ENCODE measurements around the gene FTCDNL1. TPM values are rescaled to one million over a fixed set of nuclear protein-coding genes. Genes with fewer than 3 reads are reported as not detected.

The FTCDNL1 gene
- polyA plus RNA-seq, 4 donors = 0.54 to 5.6 (median 0.85) TPM

GRCh38 chr2:199833525-199833924 is 17.5 kb downstream of the FTCDNL1 start:
- Histone ChIP-seq H3K27me3 (ENCODE audit: control insufficient read depth in 3 of 3, insufficient read depth in 3 of 3, low read length in 3 of 3) (peaks cover 0 to 3% (median 0%) of the 10 kb centered on the region in 3 donors), H3K27ac (ENCODE audit: low read depth in 1 of 3, low read length in 2 of 3) (no peak overlapping the region), H3K9me3 (ENCODE audit: control insufficient read depth in 2 of 2, insufficient read depth in 1 of 2, low read depth in 1 of 2, low read length in 1 of 2) (peaks cover 0 to 2% of the 10 kb centered on the region in 2 donors), H3K4me3 (ENCODE audit: low read depth in 1 of 3, low read length in 3 of 3) (no peak overlapping the region), H3K4me1 (ENCODE audit: control insufficient read depth in 3 of 3, insufficient read depth in 2 of 3, low read depth in 1 of 3, low read length in 2 of 3) (no peaks in the 10 kb centered on the region), H3K36me3 (ENCODE audit: control insufficient read depth in 3 of 3, insufficient read depth in 2 of 3, low read depth in 1 of 3, low read length in 3 of 3) (peaks cover 0 to 2% (median 0%) of the 10 kb centered on the region in 3 donors)
- FAIRE-seq = no peak
- DNase-seq = no peak
- 38 to 52% (median 43%) methylated on average over 1 of the region's 1 CpG for WGBS, 3 donors

DNA sequence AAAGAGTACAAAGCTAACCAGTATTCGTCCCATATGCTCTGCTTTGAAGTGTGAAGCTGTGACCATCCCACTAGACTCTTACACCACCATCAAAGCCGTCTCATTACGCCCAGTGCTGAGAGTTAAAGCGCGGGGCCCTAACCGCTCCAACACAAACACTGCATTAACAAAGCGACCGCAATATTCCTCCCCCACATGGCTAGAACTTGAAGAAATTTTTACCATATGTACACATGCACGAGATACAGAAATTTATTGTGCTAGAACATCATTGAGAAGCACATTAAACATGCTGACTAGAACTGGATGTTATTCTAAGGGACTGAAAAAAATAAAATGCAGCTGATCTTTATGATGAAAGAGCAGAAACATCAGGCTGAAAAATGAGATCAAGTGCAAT is 20.5 kb downstream of the FTCDNL1 start:
- H3K4me1 ChIP-seq (ENCODE audit: control insufficient read depth in 3 of 3, insufficient read depth in 2 of 3, low read depth in 1 of 3, low read length in 2 of 3) = no peaks in the 10 kb centered on the region
- WGBS, 3 donors = 78 to 93% (median 86%) methylated on average over 9 of the region's 9 CpGs
- DNase-seq (no peak), FAIRE-seq (no peak)
- no peak overlapping the region for H3K27ac ChIP-seq (ENCODE audit: low read depth in 1 of 3, low read length in 2 of 3)
- no peak overlapping the region for H3K4me3 ChIP-seq (ENCODE audit: low read depth in 1 of 3, low read length in 3 of 3)
- H3K36me3 ChIP-seq (ENCODE audit: control insufficient read depth in 3 of 3, insufficient read depth in 2 of 3, low read depth in 1 of 3, low read length in 3 of 3) = no peaks in the 10 kb centered on the region
- H3K9me3 ChIP-seq (ENCODE audit: control insufficient read depth in 2 of 2, insufficient read depth in 1 of 2, low read depth in 1 of 2, low read length in 1 of 2) = peaks cover 0 to 2% of the 10 kb centered on the region in 2 donors
- peaks cover 0 to 3% (median 0%) of the 10 kb centered on the region in 3 donors for H3K27me3 ChIP-seq (ENCODE audit: control insufficient read depth in 3 of 3, insufficient read depth in 3 of 3, low read length in 3 of 3)

GRCh38 chr2:199829628-199830027 is 21.4 kb downstream of the FTCDNL1 start:
- no peak overlapping the region for H3K27ac ChIP-seq (ENCODE audit: low read depth in 1 of 3, low read length in 2 of 3)
- 75 to 87% (median 86%) methylated on average over 2 of the region's 2 CpGs for WGBS, 3 donors
- H3K27me3 ChIP-seq (ENCODE audit: control insufficient read depth in 3 of 3, insufficient read depth in 3 of 3, low read length in 3 of 3) = peaks cover 0 to 3% (median 0%) of the 10 kb centered on the region in 3 donors
- DNase-seq (no peak), FAIRE-seq (no peak)
- H3K4me3 ChIP-seq (ENCODE audit: low read depth in 1 of 3, low read length in 3 of 3) = no peak overlapping the region
- peaks cover 0 to 2% of the 10 kb centered on the region in 2 donors for H3K9me3 ChIP-seq (ENCODE audit: control insufficient read depth in 2 of 2, insufficient read depth in 1 of 2, low read depth in 1 of 2, low read length in 1 of 2)
- H3K4me1 ChIP-seq (ENCODE audit: control insufficient read depth in 3 of 3, insufficient read depth in 2 of 3, low read depth in 1 of 3, low read length in 2 of 3) = no peaks in the 10 kb centered on the region
- no peaks in the 10 kb centered on the region for H3K36me3 ChIP-seq (ENCODE audit: control insufficient read depth in 3 of 3, insufficient read depth in 2 of 3, low read depth in 1 of 3, low read length in 3 of 3)

- H3K4me3 ChIP-seq (ENCODE audit: low read depth in 1 of 3, low read length in 3 of 3) = no peak overlapping the region
- FAIRE-seq (no peak), DNase-seq (no peak)
- no peak overlapping the region for H3K27ac ChIP-seq (ENCODE audit: low read depth in 1 of 3, low read length in 2 of 3)
- no peaks in the 10 kb centered on the region for H3K36me3 ChIP-seq (ENCODE audit: control insufficient read depth in 3 of 3, insufficient read depth in 2 of 3, low read depth in 1 of 3, low read length in 3 of 3)
- peaks cover 0 to 1% (median 0%) of the 10 kb centered on the region in 3 donors for H3K4me1 ChIP-seq (ENCODE audit: control insufficient read depth in 3 of 3, insufficient read depth in 2 of 3, low read depth in 1 of 3, low read length in 2 of 3)
- no peaks in the 10 kb centered on the region for H3K9me3 ChIP-seq (ENCODE audit: control insufficient read depth in 2 of 2, insufficient read depth in 1 of 2, low read depth in 1 of 2, low read length in 1 of 2)
- peaks cover 0 to 1% (median 0%) of the 10 kb centered on the region in 3 donors for H3K27me3 ChIP-seq (ENCODE audit: control insufficient read depth in 3 of 3, insufficient read depth in 3 of 3, low read length in 3 of 3)
Measured at GRCh38 chr2:199819746-199820145, 31.2 kb downstream of the FTCDNL1 start.

DNA sequence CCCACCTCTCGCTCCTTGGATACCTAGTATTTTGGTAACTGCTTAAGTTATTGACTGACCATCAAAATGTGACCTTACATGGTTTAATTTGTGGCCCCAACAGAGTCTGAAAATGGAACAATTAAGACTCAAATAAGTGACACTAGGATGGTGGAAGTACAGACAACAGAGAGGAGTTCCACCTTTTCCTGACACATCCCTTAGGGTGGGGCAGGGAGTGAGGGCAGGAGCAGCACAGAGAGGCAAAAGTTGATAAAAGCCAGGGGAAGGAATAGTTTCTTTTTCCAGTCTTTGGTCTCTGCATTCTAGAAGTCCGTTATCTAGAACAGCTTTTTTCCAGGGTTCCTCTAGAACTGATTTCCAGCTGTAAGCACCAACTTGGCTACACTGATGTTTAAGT is 32.2 kb downstream of the FTCDNL1 start:
- no peak overlapping the region for H3K27ac ChIP-seq (ENCODE audit: low read depth in 1 of 3, low read length in 2 of 3)
- FAIRE-seq (no peak), DNase-seq (no peak)
- no peaks in the 10 kb centered on the region for H3K9me3 ChIP-seq (ENCODE audit: control insufficient read depth in 2 of 2, insufficient read depth in 1 of 2, low read depth in 1 of 2, low read length in 1 of 2)
- 75 to 85% (median 79%) methylated on average over 2 of the region's 2 CpGs for WGBS, 3 donors
- H3K4me1 ChIP-seq (ENCODE audit: control insufficient read depth in 3 of 3, insufficient read depth in 2 of 3, low read depth in 1 of 3, low read length in 2 of 3) = peaks cover 0 to 4% (median 0%) of the 10 kb centered on the region in 3 donors
- no peaks in the 10 kb centered on the region for H3K36me3 ChIP-seq (ENCODE audit: control insufficient read depth in 3 of 3, insufficient read depth in 2 of 3, low read depth in 1 of 3, low read length in 3 of 3)
- no peaks in the 10 kb centered on the region for H3K27me3 ChIP-seq (ENCODE audit: control insufficient read depth in 3 of 3, insufficient read depth in 3 of 3, low read length in 3 of 3)
- H3K4me3 ChIP-seq (ENCODE audit: low read depth in 1 of 3, low read length in 3 of 3) = no peak overlapping the region

GRCh38 chr2:199818026-199818425 is 33.0 kb downstream of the FTCDNL1 start:
- Histone ChIP-seq H3K4me3 (ENCODE audit: low read depth in 1 of 3, low read length in 3 of 3) (no peak overlapping the region), H3K36me3 (ENCODE audit: control insufficient read depth in 3 of 3, insufficient read depth in 2 of 3, low read depth in 1 of 3, low read length in 3 of 3) (no peaks in the 10 kb centered on the region), H3K4me1 (ENCODE audit: control insufficient read depth in 3 of 3, insufficient read depth in 2 of 3, low read depth in 1 of 3, low read length in 2 of 3) (peaks cover 0 to 4% (median 0%) of the 10 kb centered on the region in 3 donors), H3K9me3 (ENCODE audit: control insufficient read depth in 2 of 2, insufficient read depth in 1 of 2, low read depth in 1 of 2, low read length in 1 of 2) (no peaks in the 10 kb centered on the region), H3K27ac (ENCODE audit: low read depth in 1 of 3, low read length in 2 of 3) (no peak overlapping the region), H3K27me3 (ENCODE audit: control insufficient read depth in 3 of 3, insufficient read depth in 3 of 3, low read length in 3 of 3) (no peaks in the 10 kb centered on the region)
- WGBS, 3 donors = 14 to 44% (median 33%) methylated on average over 2 of the region's 2 CpGs
- FAIRE-seq = no peak
- DNase-seq = no peak

GRCh38 chr2:199814817-199815211 is 36.2 kb downstream of the FTCDNL1 start:
- Histone ChIP-seq H3K36me3 (ENCODE audit: control insufficient read depth in 3 of 3, insufficient read depth in 2 of 3, low read depth in 1 of 3, low read length in 3 of 3) (no peaks in the 10 kb centered on the region), H3K27ac (ENCODE audit: low read depth in 1 of 3, low read length in 2 of 3) (no peak overlapping the region), H3K4me1 (ENCODE audit: control insufficient read depth in 3 of 3, insufficient read depth in 2 of 3, low read depth in 1 of 3, low read length in 2 of 3) (peaks cover 0 to 4% (median 0%) of the 10 kb centered on the region in 3 donors), H3K4me3 (ENCODE audit: low read depth in 1 of 3, low read length in 3 of 3) (no peak overlapping the region), H3K9me3 (ENCODE audit: control insufficient read depth in 2 of 2, insufficient read depth in 1 of 2, low read depth in 1 of 2, low read length in 1 of 2) (no peaks in the 10 kb centered on the region), H3K27me3 (ENCODE audit: control insufficient read depth in 3 of 3, insufficient read depth in 3 of 3, low read length in 3 of 3) (no peaks in the 10 kb centered on the region)
- DNase-seq (no peak), FAIRE-seq (no peak)

- Histone ChIP-seq H3K4me1 (ENCODE audit: control insufficient read depth in 3 of 3, insufficient read depth in 2 of 3, low read depth in 1 of 3, low read length in 2 of 3) (peaks cover 0 to 4% (median 0%) of the 10 kb centered on the region in 3 donors), H3K4me3 (ENCODE audit: low read depth in 1 of 3, low read length in 3 of 3) (no peak overlapping the region), H3K27me3 (ENCODE audit: control insufficient read depth in 3 of 3, insufficient read depth in 3 of 3, low read length in 3 of 3) (no peaks in the 10 kb centered on the region), H3K27ac (ENCODE audit: low read depth in 1 of 3, low read length in 2 of 3) (peak overlapping the region in 1 of 3 donors; percentile 59), H3K9me3 (ENCODE audit: control insufficient read depth in 2 of 2, insufficient read depth in 1 of 2, low read depth in 1 of 2, low read length in 1 of 2) (no peaks in the 10 kb centered on the region), H3K36me3 (ENCODE audit: control insufficient read depth in 3 of 3, insufficient read depth in 2 of 3, low read depth in 1 of 3, low read length in 3 of 3) (no peaks in the 10 kb centered on the region)
- no peak for FAIRE-seq
- 22 to 35% (median 26%) methylated on average over 6 of the region's 6 CpGs for WGBS, 3 donors
- DNase-seq = peak; percentile 14 to 63
Measured at GRCh38 chr2:199814101-199814816, 36.7 kb downstream of the FTCDNL1 start.

- Histone ChIP-seq H3K9me3 (ENCODE audit: control insufficient read depth in 2 of 2, insufficient read depth in 1 of 2, low read depth in 1 of 2, low read length in 1 of 2) (peaks cover 0 to 3% of the 10 kb centered on the region in 2 donors), H3K27me3 (ENCODE audit: control insufficient read depth in 3 of 3, insufficient read depth in 3 of 3, low read length in 3 of 3) (no peaks in the 10 kb centered on the region), H3K4me3 (ENCODE audit: low read depth in 1 of 3, low read length in 3 of 3) (no peak overlapping the region), H3K4me1 (ENCODE audit: control insufficient read depth in 3 of 3, insufficient read depth in 2 of 3, low read depth in 1 of 3, low read length in 2 of 3) (peaks cover 0 to 4% (median 0%) of the 10 kb centered on the region in 3 donors), H3K36me3 (ENCODE audit: control insufficient read depth in 3 of 3, insufficient read depth in 2 of 3, low read depth in 1 of 3, low read length in 3 of 3) (no peaks in the 10 kb centered on the region), H3K27ac (ENCODE audit: low read depth in 1 of 3, low read length in 2 of 3) (no peak overlapping the region)
- DNase-seq (no peak), FAIRE-seq (no peak)
- WGBS, 3 donors = 80 to 87% (median 87%) methylated on average over 8 of the region's 8 CpGs
Measured at GRCh38 chr2:199812493-199812892, 38.5 kb downstream of the FTCDNL1 start.
